ENCODE results near the gene IRGQ. TPM values are rescaled to one million over a fixed set of nuclear protein-coding genes. Genes with fewer than 3 reads are reported as not detected.

Gene IRGQ
- total RNA-seq, 1 experiment from 2014 or later = 34.2 TPM

GRCh38 chr19:43596842-43597461 is 1.0 kb upstream of the IRGQ start:
- CTCF ChIA-PET = interaction anchor here (0.5 to 1.5 kb wide), 5 partner anchors 65 to 1020 kb away, joined by 3 to 8 read pairs (median 3); no protein-coding TSS in a partner anchor
- H3K27ac Mint-ChIP-seq (ENCODE audit: unreplicated experiment) = peak overlapping the region; percentile 98
- peaks cover 58% of the 10 kb centered on the region for H3K36me3 Mint-ChIP-seq (ENCODE audit: insufficient read depth, unreplicated experiment)
- no peaks in the 10 kb centered on the region for H3K9me3 Mint-ChIP-seq (ENCODE audit: low read depth, unreplicated experiment)
- H3K4me1 Mint-ChIP-seq (ENCODE audit: low read depth, unreplicated experiment) = peaks cover 31% of the 10 kb centered on the region
- peak overlapping the region; percentile 99 for H3K4me3 Mint-ChIP-seq (ENCODE audit: low read depth, unreplicated experiment)
- TF ChIP-seq CTCF (IDR thresholded peaks at IDR 0.05; ENCODE audit: unreplicated experiment) = no peak
- no TSS peak for BruUV-seq (replicated peaks)
- intact Hi-C loops (cut with micrococcal nuclease; ENCODE audit: unreplicated experiment) = no loop called here
- H3K27me3 Mint-ChIP-seq (ENCODE audit: unreplicated experiment) = no peaks in the 10 kb centered on the region
- DNase-seq = no peak

GRCh38 chr19:43595605-43595998 is 332 bp downstream of the IRGQ start:
- Mint-ChIP-seq H3K4me3 (ENCODE audit: low read depth, unreplicated experiment) (peak overlapping the region; percentile 99), H3K27me3 (ENCODE audit: unreplicated experiment) (no peaks in the 10 kb centered on the region)
- no peak for TF ChIP-seq CTCF (IDR thresholded peaks at IDR 0.05; ENCODE audit: unreplicated experiment)

GRCh38 chr19:43594710-43595604 is 977 bp downstream of the IRGQ start:
- no TSS peak for BruUV-seq (replicated peaks)
- CTCF ChIA-PET = interaction anchor here (0.6 to 1.6 kb wide), 6 partner anchors 11 to 812 kb away, joined by 3 to 10 read pairs (median 5); partner anchors contain the start of gene PLAUR
- H3K36me3 Mint-ChIP-seq (ENCODE audit: insufficient read depth, unreplicated experiment) = peaks cover 67% of the 10 kb centered on the region
- no peak for TF ChIP-seq CTCF (IDR thresholded peaks at IDR 0.05; ENCODE audit: unreplicated experiment)
- H3K4me3 Mint-ChIP-seq (ENCODE audit: low read depth, unreplicated experiment) = peak overlapping the region; percentile 99
- H3K9me3 Mint-ChIP-seq (ENCODE audit: low read depth, unreplicated experiment) = no peaks in the 10 kb centered on the region
- peak overlapping the region; percentile 98 for H3K27ac Mint-ChIP-seq (ENCODE audit: unreplicated experiment)
- no peaks in the 10 kb centered on the region for H3K27me3 Mint-ChIP-seq (ENCODE audit: unreplicated experiment)
- H3K4me1 Mint-ChIP-seq (ENCODE audit: low read depth, unreplicated experiment) = peaks cover 31% of the 10 kb centered on the region
- intact Hi-C loops (cut with micrococcal nuclease; ENCODE audit: unreplicated experiment) = no loop called here
- peak; percentile 55 for DNase-seq

More at GRCh38 chr19:43595605-43595998, 332 bp downstream of the IRGQ start:
- BruUV-seq (replicated peaks) = TSS peak; percentile 89
- DNase-seq = peak; percentile 26
- peaks cover 31% of the 10 kb centered on the region for H3K4me1 Mint-ChIP-seq (ENCODE audit: low read depth, unreplicated experiment)
- CTCF ChIA-PET = interaction anchor here (0.8 to 1.6 kb wide), 13 partner anchors 10 to 214 kb away, joined by 3 to 10 read pairs (median 4); partner anchors contain the start of gene PLAUR
- peaks cover 65% of the 10 kb centered on the region for H3K36me3 Mint-ChIP-seq (ENCODE audit: insufficient read depth, unreplicated experiment)
- intact Hi-C loops (cut with micrococcal nuclease; ENCODE audit: unreplicated experiment) = no loop called here
- no peaks in the 10 kb centered on the region for H3K9me3 Mint-ChIP-seq (ENCODE audit: low read depth, unreplicated experiment)
- H3K27ac Mint-ChIP-seq (ENCODE audit: unreplicated experiment) = peak overlapping the region; percentile 98

GRCh38 chr19:43594081-43594697 is 1.7 kb downstream of the IRGQ start:
- CTCF ChIA-PET = interaction anchor here (0.6 kb wide), 2 partner anchors 66 to 813 kb away, joined by 3 to 5 read pairs; no protein-coding TSS in a partner anchor
- Mint-ChIP-seq H3K4me1 (ENCODE audit: low read depth, unreplicated experiment) (peaks cover 31% of the 10 kb centered on the region), H3K27me3 (ENCODE audit: unreplicated experiment) (no peaks in the 10 kb centered on the region), H3K36me3 (ENCODE audit: insufficient read depth, unreplicated experiment) (peaks cover 63% of the 10 kb centered on the region), H3K27ac (ENCODE audit: unreplicated experiment) (no peak overlapping the region), H3K9me3 (ENCODE audit: low read depth, unreplicated experiment) (no peaks in the 10 kb centered on the region), H3K4me3 (ENCODE audit: low read depth, unreplicated experiment) (peak overlapping the region; percentile 99)
- no peak for TF ChIP-seq CTCF (IDR thresholded peaks at IDR 0.05; ENCODE audit: unreplicated experiment)
- intact Hi-C loops (cut with micrococcal nuclease; ENCODE audit: unreplicated experiment) = no loop called here
- no TSS peak for BruUV-seq (replicated peaks)
- no peak for DNase-seq
